ENCODE data around the gene SNAP25.
A peak's percentile ranks its signal among the peaks of the same experiment; 100 is the strongest.

Gene SNAP25

DNA sequence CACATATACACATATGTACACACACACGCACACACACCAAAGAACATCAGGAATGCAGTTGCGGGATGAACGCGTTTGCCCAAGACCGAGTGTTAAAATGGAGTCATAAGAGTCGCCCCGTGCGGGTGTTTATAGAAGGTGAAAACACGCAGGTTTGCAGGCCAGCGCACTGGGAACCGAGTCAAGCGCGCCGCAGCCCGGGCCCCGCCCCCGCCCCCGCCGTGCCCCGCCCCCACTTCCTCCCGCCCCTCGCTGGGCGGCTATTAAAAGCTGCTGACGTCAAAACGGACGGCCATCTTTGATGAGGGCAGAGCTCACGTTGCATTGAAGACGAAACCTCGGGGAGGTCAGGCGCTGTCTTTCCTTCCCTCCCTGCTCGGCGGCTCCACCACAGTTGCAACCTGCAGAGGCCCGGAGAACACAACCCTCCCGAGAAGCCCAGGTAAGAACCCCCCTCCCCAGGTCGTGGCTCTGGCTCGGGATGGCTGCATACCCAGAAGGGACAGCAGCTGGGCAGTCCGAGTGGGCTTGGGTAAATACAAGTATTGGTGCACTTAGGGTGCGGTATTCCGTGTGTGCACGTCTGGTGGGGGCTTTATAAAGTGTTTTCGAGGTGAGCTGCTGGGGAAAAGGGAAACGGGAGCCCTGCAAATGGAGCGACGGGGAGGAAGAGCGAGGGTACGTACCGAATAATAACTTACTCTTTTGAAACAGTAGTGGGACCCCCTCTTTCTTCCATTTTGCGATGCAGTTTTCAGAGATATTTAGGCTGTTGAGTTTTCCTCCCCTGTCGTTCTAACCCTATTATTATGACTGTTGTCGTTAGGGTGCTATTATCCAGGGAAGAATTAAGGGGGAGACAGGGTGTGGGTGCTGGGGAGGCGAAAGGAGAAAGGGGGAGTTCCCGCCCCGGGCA lies at the start of gene SNAP25:
SNAP25 (plus strand) TSS at position 295 of the 916 bp plus-strand sequence. CDS start 56,662 bp downstream, outside the sequence.
- H3K4me1 Mint-ChIP-seq: peaks cover 14% of the 10 kb centered on the region
- peaks cover 55% of the 10 kb centered on the region for H3K27me3 Mint-ChIP-seq
- no peak within 1 kb of the TSS for H3K27ac Mint-ChIP-seq
- H3K36me3 Mint-ChIP-seq: peaks cover 5% of the 10 kb centered on the region
- peaks cover 7% of the 10 kb centered on the region for H3K9me3 Mint-ChIP-seq
- peak within 1 kb of the TSS; percentile 68 for H3K4me3 Mint-ChIP-seq
- ATAC-seq: no peak

DNA sequence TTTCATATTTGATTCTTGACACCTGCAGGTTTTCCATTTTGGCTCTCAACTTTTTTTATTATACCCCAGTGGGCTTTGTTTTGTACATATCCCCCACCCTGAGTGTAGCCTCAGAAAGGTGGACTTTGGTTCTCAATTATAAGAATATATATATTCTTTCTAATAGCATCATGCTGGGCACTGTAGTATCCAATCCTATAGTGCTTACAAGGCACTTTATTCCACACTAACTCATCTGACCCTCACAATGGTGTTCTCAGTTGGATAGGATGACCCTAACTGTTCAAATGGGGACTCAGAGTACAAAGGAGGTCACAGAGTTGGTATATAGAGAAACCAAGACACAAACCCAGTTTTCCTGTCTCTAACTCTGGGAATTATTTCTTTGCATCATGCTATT lies 48.9 kb upstream of the SNAP25 start:
- ATAC-seq: no peak
- H3K36me3 Mint-ChIP-seq: no peaks in the 10 kb centered on the region
- no peak overlapping the region for H3K27ac Mint-ChIP-seq
- H3K27me3 Mint-ChIP-seq: peaks cover 35% of the 10 kb centered on the region
- peaks cover 5% of the 10 kb centered on the region for H3K9me3 Mint-ChIP-seq
- peaks cover 6% of the 10 kb centered on the region for H3K4me1 Mint-ChIP-seq
- H3K4me3 Mint-ChIP-seq: no peak overlapping the region

DNA sequence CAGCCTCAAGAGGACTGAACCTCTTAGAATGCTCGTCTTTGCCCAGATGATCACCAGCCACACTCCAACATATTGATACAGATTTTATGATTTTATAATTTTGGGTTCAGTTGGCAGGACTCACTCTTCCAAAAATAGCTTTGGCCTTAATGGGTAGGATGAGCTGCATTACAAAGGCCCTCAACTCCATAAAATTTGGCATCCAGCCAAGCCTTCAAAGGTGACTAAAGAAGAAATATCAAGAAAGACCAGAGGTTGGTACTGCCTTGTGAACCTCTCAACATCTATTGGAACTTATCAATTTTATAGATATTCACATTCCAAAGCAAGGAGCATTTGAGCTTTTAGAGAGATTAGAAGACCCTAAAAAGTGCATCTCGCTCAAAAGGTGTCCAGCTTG lies 48.4 kb upstream of the SNAP25 start:
- no peaks in the 10 kb centered on the region for H3K36me3 Mint-ChIP-seq
- H3K9me3 Mint-ChIP-seq: peaks cover 5% of the 10 kb centered on the region
- H3K4me3 Mint-ChIP-seq: no peak overlapping the region
- no peak overlapping the region for H3K27ac Mint-ChIP-seq
- peaks cover 35% of the 10 kb centered on the region for H3K27me3 Mint-ChIP-seq
- no peak for ATAC-seq
- peaks cover 6% of the 10 kb centered on the region for H3K4me1 Mint-ChIP-seq

DNA sequence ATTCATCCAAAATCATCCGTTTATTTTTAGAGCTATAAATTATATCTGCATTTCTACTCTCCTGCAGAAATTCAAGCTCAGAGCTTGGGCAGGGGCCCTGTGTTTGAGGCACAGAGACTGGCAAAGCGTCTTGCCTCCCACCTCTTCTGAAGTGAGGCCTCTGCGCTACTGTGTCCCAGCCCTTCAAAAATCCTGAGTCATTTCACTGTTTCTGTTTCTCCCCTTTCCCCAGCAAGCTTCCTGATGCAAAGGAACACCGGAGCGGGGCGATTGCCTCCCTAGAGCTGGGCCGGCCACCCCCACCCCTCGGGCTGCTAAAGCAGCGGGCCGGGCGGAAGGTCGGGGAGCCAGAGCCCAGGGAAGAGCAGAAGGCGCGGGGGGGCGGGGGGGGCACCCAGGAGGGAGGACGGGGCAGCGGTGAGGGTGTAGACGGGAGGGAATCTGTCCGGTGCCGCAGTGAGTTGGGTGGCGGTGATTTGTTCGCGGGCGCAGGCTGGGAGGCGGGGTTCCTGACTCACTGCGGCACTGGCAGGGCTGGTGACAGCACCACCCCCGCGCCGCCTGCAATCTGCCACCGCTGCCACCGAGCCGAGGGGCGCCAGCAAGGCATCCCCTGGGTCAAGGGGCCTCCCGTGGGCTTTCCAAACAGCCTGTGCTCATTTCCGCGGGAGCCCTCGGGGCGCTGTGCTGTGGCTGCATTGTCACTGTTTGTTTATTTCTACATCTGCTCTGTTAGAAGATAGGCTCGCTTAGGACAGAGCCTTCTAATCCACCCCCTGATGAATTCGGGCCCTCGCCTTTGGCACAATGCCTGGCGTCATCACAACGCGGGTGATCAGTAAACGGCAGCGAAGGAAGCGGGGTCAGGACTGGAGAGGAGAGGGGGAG lies 46.5 kb upstream of the SNAP25 start:
- Mint-ChIP-seq H3K27me3 (peaks cover 48% of the 10 kb centered on the region), H3K27ac (no peak overlapping the region), H3K4me1 (peaks cover 6% of the 10 kb centered on the region), H3K9me3 (peaks cover 5% of the 10 kb centered on the region), H3K4me3 (peak overlapping the region; percentile 62), H3K36me3 (no peaks in the 10 kb centered on the region)
- ATAC-seq: no peak

DNA sequence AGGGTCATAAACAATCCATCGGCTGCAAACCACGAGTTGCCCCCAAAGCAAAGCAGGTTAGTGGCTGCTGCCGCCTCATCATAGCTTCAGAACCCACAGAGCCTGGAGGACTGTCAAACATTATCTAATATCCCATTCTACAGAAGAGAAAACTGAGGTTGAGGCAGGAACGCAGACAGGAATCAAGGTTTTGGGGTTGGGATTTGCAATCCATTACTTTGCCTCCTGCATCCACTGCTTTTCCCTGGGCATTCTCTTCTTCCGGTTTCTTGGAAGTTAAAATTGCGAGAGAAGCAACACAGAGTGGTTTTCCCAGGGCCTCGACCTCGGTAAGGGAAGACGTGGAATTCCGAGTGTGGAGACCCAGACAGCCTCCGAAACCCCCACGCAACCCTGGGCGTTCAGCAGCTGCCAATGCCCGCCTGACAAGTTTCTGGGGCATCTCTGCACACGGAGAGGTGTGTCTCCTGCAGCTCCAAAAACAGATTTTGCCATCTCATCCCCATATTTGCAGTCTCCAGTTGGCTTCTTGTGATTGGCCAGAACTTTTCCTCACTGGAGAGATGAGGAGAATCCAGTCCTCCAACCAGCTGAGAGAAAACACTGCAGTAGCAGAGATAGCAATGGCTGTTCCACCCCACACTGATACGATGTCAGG lies 45.5 kb upstream of the SNAP25 start:
- no peak overlapping the region for H3K27ac Mint-ChIP-seq
- H3K36me3 Mint-ChIP-seq: no peaks in the 10 kb centered on the region
- peaks cover 52% of the 10 kb centered on the region for H3K27me3 Mint-ChIP-seq
- no peak overlapping the region for H3K4me3 Mint-ChIP-seq
- peaks cover 5% of the 10 kb centered on the region for H3K9me3 Mint-ChIP-seq
- H3K4me1 Mint-ChIP-seq: peaks cover 6% of the 10 kb centered on the region
- ATAC-seq: no peak

DNA sequence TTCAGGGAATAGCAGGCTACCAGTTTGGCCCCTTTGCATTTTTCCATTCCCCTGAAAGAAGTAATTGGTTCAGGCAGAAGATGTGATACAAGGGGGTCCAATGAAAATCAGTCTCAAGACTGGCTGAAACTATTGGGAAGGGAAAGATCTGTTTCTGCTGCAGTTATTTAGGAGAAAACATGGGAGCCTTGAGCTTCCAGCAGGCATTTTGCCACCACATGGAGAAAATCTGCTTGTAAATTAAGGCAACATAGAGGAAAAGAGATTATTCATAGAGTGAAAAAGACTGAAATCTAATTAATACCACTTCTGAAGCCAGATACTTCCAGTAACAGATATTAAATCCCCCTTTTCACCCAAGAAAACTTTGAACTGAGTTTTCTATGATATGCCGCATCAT lies 44.2 kb upstream of the SNAP25 start:
- Mint-ChIP-seq H3K4me1 (peaks cover 6% of the 10 kb centered on the region), H3K4me3 (no peak overlapping the region), H3K9me3 (no peaks in the 10 kb centered on the region), H3K27ac (no peak overlapping the region), H3K36me3 (no peaks in the 10 kb centered on the region), H3K27me3 (peaks cover 52% of the 10 kb centered on the region)
- ATAC-seq: no peak

DNA sequence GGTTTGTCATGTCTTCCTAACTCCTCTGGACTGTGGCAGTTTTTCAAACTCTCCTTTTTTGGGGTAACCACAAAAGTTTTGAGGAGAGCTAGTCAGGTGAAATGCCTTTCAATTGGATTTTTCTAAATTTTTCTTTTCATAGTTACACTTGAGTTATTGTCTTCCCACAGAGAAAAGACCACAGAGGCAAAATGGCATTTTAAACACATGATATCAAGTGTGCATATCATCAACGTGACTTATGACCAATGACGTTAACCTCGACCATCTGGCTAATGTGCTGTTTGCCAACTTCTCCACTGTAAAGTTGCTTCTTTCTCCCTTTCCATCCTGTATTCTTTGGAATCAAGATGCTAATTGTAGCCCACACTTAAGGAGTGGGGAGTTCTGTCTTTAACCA lies 41.3 kb upstream of the SNAP25 start:
- no peak for ATAC-seq
- no peak overlapping the region for H3K27ac Mint-ChIP-seq
- H3K36me3 Mint-ChIP-seq: no peaks in the 10 kb centered on the region
- no peak overlapping the region for H3K4me3 Mint-ChIP-seq
- H3K4me1 Mint-ChIP-seq: peaks cover 5% of the 10 kb centered on the region
- H3K9me3 Mint-ChIP-seq: no peaks in the 10 kb centered on the region
- H3K27me3 Mint-ChIP-seq: peaks cover 33% of the 10 kb centered on the region

DNA sequence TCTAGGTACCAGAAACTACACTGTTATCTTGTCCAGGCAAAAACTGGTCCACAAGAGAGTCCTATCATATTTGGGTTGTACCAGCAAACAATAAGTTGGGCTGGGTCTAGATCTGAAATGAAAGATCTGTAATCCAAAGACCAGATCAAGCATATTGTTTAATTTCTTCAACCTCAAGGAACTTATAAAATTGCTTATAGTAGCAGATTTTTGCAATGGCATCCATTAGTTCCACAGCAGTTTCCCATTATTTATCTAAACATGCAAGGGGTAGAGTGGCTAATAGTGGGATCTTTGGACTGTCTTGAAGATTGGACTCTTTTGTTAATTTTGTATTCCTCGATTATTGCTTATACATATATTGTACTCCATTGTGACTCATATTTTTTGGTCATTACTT lies 40.5 kb upstream of the SNAP25 start:
- no peaks in the 10 kb centered on the region for H3K9me3 Mint-ChIP-seq
- H3K27ac Mint-ChIP-seq: no peak overlapping the region
- peaks cover 27% of the 10 kb centered on the region for H3K27me3 Mint-ChIP-seq
- no peak overlapping the region for H3K4me3 Mint-ChIP-seq
- no peak for ATAC-seq
- no peaks in the 10 kb centered on the region for H3K4me1 Mint-ChIP-seq
- no peaks in the 10 kb centered on the region for H3K36me3 Mint-ChIP-seq

DNA sequence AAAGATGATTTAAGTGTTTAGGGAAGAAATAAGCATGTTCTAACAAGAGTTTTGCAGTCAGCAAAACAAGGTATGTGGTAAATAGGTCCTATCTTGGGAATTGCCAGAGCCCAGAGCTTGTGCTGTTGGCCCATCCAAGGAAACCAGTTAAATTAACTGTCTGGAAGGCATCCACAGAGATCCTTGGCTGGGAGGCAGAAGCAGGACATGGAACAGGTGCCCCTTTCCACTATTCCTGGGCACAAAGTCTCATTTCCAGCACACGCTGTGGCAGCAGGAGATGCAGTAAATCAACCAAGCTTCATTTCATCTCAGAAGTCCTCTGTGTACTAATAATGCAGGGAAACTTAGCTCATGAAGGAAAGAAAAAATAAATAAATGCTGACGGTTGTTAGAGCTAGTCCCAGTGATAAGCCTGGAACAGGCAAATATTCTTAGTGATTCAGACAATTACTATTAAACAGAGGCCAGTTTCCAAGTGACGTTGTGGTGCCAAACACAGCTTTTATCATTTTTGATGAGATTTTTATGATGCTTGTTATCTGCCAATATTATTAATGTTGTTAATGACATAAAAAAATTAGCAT lies 39.8 kb upstream of the SNAP25 start:
- Mint-ChIP-seq H3K27ac (no peak overlapping the region), H3K9me3 (no peaks in the 10 kb centered on the region), H3K36me3 (no peaks in the 10 kb centered on the region), H3K4me1 (no peaks in the 10 kb centered on the region), H3K4me3 (no peak overlapping the region), H3K27me3 (peaks cover 22% of the 10 kb centered on the region)
- ATAC-seq: no peak

DNA sequence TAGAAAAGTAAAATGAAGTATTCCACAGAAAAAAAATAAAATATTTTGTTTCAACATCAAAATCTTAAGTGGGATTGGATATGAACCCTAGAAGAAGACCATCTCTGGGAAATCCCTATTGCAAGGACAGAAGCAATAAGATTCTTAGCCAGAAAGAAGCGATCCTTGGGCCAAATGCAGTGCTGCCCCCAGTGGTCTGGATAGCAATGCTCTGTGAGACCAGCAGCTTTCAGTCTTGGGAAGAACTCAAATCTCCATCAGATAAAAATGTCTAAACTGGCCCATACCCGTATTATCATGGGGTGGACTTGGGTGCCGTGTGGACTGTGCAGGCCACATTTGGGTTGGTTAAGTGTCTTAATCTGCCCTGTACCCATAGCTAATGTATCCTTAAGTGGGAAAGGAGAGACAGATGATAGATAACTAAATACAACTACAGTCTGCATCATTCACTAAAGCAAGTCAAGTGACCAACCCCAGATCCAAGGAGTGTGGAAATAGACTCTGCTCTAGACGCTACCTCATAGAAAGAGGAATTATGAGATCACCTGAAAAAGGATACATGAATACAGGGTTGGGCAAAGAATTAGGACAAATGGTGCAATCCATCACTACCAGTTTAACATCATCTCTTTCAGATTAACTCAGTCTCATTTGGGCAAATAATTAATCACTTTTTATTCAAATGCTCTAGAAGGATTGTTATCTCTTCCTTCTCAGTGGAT lies 38.9 kb upstream of the SNAP25 start:
- no peak overlapping the region for H3K27ac Mint-ChIP-seq
- peaks cover under 1% of the 10 kb centered on the region for H3K9me3 Mint-ChIP-seq
- no peak overlapping the region for H3K4me3 Mint-ChIP-seq
- no peak for ATAC-seq
- H3K4me1 Mint-ChIP-seq: no peaks in the 10 kb centered on the region
- peaks cover 17% of the 10 kb centered on the region for H3K27me3 Mint-ChIP-seq
- no peaks in the 10 kb centered on the region for H3K36me3 Mint-ChIP-seq

DNA sequence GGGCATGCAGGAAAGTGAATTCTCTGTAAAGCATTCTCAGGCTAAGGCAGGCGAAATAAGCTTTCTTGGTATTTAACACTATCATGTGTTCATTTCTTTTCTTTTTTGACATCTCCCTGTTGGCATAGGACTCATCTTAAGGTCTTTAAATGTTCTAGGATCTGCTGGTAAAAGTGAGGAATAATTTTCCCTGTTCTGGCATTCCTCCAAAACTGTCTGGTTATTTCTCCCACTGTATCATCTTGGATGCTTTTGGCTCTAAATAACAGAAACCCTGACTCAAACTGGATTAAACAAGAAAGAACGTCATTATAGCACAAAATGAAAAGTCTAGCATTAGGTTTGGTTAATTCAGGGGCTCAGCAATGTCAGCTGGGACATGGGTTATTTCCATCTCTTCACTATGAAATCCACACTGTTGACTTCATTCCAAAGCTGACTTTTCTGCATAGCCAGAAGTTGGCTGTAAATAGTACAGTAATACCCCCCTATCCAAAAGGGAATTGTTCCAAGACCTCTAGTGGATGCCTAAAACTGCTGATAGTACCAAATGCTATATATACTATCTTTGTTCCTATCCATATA lies 37.9 kb upstream of the SNAP25 start:
- Mint-ChIP-seq H3K36me3 (no peaks in the 10 kb centered on the region), H3K9me3 (peaks cover 9% of the 10 kb centered on the region), H3K27ac (no peak overlapping the region), H3K4me1 (no peaks in the 10 kb centered on the region), H3K27me3 (peaks cover 17% of the 10 kb centered on the region), H3K4me3 (no peak overlapping the region)
- ATAC-seq: no peak

DNA sequence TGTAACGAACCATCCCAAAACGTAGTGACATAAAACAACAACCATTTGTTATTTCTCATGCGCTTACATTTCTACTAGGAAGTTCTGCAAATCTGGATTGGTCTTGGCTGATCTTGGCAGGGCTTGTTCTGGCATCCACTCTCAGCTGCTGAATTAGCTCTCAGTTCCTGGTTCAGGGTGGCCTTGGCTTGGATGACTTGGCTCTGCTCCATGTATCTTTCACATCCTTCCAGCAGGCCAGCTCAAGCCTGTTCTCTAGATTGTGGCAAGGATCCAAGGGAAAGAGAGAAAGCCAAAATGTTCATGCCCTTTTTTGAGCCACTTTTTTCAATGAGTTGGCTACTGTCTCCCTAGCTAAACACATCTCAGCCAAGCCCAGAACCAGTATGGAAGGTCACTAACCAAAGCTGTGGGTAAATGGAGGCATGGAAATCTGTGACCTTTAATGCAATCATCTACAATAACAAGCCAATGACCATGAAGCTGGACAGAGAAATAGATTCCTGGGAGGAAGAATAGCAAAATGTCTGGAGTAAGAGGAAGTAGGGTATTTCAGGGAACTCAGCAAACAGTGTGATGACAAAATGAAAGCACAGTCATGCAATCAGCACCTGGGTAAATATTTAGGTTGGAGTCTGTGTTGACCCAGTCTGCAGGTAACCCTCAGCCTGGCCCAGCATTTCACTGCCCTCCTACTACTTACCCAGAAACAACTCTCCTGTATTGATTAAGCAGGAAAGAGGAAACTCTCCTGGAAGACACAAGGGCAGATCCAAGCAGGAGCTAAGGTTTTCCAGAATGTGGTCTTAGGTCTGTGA lies 32.7 kb upstream of the SNAP25 start:
- no peak for ATAC-seq
- no peaks in the 10 kb centered on the region for H3K27me3 Mint-ChIP-seq
- no peak overlapping the region for H3K27ac Mint-ChIP-seq
- H3K4me1 Mint-ChIP-seq: no peaks in the 10 kb centered on the region
- peaks cover 15% of the 10 kb centered on the region for H3K9me3 Mint-ChIP-seq
- no peaks in the 10 kb centered on the region for H3K36me3 Mint-ChIP-seq
- H3K4me3 Mint-ChIP-seq: no peak overlapping the region

DNA sequence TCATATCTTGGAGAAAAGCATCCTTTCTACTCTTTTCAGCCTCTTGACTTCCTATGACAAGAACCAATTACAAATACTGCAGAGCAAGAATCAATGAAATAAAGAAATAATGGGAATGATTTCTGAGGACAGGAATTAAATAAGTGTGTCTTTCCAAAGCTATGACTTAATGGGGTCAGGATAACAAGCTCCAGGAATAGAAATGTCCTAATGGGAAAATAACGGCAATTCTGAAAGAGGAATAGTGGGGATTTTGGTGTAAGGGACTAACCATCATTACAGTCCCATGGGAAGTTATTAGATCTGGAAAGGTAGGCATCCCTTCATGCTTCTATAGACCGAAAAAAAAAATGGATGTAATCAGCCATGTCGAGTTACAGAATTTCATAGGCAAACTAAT lies 28.2 kb upstream of the SNAP25 start:
- no peak for ATAC-seq
- Mint-ChIP-seq H3K4me3 (no peak overlapping the region), H3K36me3 (no peaks in the 10 kb centered on the region), H3K27me3 (peaks cover 14% of the 10 kb centered on the region), H3K4me1 (no peaks in the 10 kb centered on the region), H3K9me3 (peaks cover 14% of the 10 kb centered on the region), H3K27ac (no peak overlapping the region)

Data from stimulated activated memory B cell treated with anti-CD40 and anti-IgM and Interleukin-4, amounts not matched to agents 10 μg/mL and 1 μg/mL and 100 μg/mL, for 72 hours (primary cell).